ENCODE measurements around the gene FAM227A.
"Not testable (repeated sequence)": the region's sequence is repeated elsewhere in the genome, so short reads cannot be mapped to it uniquely, and the experiment has no call there.

The FAM227A gene

DNA sequence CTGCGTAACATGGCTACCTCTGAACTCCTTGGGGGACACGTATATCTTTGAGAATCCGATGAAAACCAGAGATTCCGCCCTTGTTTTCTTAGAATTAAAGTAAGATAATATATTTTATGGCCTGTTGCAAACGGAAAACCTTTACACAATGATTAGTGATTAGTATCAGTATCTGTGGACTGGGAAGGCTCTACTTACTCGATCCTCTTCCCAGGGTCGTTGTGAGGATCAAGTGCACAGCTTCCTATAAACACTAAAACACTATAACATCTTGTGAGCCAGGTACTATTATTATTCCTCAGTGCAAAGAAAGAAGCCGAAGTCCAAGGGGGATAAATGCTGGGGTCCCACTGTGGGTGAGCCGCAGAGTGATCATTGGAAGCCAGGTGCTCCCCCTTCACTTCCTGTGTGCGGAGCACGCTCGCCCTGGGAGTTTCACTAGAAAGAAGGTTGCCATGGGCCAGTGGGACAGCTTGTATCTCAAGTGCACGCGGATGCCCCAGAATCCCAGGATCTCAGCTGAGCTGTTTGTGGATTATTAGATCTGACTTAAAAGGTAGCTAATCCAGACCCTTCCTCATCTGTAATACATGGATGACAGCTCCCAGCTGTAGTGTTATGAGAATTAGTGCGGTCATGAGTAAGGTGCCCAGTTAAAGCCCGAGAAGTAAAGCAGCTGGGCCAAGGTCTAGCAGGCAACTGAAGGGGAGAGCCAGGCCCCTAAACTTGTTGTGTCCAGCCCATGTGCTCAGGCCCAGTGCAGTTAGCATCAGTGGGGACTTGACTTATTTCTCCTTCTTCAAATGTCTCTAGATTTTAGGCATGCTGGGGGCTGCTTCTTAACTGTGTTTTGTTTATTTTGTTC, 1.1 kb upstream of the FAM227A start:
- DNase-seq: peak; percentile 7 to 32

DNA sequence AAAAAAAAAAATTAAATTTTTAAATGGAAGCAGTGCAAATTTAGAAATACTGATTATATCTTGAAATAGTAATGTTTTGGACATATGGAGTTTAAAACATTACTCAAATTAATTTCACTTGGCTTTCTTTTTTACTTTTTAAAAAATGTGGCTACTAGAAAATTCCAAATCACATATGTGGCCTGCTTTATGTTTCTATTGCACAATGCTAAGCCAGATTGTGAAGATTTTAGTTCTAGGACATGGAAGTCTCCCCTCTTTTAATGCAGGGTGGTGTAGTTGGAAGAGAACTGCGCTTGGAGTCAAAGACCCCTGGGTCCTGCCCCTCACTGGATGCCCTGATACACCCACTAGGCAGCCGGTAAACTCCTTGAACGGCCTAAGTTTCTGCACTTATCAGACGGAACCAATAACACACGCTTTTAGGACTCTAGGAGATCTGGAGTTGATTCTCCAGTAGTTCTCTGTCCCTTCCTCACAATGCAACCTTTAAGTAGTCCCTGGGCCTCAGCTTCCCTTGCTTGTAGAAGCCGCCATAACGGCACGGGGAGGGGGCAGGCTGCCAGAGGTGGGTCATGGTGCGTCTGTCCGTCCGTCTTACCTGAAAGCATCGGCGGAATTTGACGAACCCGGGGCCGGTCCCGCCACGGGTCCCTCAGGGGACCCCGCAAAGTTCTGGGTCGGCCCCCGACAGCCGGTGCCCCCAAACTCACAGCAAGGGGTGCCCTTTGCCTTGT, 505 bp downstream of the FAM227A start:
- peak in 1 of 2 donors; percentile 3 for DNase-seq

DNA sequence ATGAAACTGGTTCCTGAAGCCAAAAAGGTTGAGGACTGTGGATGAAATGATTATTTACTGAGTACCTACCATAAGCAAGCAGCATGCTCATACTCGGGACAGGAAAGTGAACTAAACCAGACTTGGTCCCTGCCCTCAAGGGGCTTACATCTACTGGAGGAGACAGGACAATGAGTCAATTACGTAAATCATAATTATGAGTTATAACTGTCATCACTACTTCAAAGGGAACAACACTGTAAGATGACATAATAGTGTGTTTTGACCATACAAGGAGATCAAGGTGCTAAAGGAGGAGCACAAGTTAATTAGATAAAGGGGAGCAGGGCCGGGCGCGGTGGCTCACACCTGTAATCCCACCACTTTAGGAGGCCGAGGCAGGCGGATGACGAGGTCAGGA, 2.5 kb downstream of the FAM227A start:
- no peak for DNase-seq

DNA sequence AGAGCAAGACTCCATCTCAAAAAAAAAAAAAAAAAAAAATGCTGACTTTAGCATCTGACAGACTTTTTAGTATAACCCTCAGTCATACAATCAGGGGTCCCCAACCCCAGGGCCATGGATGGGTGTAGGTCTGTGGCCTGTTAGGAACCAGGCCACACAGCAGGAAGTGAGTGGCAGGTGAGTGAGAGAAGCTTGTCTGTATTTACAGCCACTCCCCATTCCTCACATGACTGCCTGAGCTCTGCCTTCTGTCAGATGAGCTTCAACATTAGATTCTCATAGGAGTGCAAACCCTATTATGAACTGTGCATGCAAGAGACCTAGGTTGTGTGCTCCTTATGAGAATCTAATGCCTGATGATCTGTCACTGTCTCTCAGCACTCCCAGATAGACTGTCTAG, 3.3 kb downstream of the FAM227A start:
- DNase-seq: no peak

DNA sequence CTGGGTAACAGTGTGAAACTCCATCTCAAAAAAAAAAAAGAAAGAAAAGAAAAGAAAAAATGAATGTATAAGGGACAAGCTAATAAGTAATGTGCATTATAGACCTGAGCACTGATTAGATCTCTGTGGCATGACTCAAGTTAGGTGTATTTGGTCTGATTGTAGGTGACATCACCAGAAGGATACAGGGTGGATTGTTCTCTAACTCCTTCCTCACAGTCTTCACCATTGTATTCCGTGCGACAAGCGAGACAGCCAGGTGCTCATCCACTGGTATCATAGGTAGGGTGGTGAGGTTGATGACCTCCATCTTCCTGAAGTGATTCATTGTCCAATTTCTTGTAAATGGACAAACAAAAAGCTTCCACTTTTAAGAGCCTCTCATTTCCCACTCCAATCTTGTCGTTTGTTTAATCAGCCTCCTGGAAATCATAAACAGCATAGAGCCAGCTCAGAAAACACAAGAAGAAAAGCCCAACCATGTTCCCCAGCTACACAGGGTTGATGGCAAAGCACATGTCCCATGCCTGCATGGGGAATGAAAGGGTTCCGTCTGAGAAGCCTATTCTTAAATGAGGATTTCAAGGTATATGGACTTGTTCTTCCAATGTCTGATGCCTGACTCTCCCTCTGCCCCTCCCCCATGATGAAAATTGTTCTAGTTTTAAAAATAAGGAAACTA, 6.2 kb downstream of the FAM227A start:
- no peak for DNase-seq

DNA sequence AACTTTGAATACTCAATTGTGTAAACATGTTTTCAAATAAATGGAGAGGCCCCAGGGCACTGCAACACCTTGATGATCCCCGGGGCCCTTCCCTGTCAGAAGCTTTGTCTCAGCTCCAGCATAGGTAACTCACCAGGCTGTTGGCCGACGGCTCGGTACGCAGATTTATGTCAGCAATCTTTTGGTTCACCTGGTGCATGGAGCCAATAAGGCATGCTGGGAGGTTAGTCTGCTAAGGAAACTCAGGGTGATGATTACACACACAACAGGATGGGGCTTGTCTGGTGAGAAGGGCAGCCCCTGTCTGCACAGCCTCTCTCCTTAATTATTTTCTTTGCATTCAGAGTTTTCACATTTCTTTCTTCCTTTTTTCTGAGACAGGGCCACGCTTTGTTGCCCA, 10.8 kb downstream of the FAM227A start:
- DNase-seq: no peak

DNA sequence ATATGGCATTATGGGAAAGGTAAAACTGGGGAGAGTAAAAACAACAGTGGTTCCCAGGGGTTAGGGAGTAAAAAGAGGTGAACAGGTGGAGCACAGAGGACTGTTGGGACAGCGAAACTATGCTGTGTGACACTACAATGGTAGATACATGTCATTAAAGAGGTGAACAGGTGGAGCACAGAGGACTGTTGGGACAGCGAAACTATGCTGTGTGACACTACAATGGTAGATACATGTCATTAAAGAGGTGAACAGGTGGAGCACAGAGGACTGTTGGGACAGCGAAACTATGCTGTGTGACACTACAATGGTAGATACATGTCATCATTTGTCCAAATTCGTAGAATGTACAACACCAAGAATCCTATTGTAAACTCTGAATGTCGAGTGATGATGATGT, 11.9 kb downstream of the FAM227A start:
- DNase-seq: not testable (repeated sequence)

DNA sequence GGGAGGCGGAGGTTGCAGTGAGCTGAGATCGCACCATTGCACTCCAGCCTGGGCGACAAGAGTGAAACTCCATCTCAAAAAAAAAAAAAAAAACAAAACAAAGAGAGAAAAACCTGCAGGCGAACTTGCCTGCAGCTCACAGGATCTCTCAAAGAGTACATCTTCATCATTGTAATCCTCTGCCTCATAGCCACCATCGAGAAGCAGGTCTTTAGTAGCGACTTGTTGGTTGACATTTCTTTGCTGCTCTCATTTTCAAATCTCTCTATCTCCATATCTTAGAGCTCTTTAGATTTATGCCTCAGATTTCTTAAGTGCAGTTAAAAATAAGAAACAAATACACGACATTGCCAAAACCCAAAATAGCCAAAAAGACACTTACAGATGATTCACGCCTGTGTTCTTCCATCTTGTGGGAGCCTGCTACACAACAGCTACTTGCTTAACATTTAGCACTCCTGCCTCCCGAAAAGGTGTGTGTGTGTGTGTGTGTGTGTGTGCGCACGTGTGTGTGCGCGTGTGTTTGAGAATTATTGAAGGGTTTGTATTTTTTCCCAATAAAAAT, 14.6 kb downstream of the FAM227A start:
- DNase-seq: no peak

DNA sequence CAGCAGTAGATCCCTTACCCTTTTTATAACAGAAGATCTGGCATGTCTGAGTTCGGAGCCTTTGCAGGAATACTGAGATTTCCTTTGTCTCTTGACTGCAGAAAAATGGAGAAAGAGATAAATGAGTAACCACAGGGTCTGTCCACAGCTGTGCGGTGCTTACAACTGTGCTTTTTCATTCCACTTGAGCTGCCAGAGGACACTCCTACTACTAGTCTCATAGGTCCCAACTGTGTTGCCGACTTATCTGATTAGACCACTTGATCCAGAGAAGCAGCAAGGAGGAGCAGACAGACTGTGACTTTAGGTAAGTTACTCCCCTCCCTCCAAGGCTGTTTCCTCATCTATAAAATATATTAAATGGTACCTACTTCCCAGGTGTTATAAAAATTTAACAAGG, 17.5 kb downstream of the FAM227A start:
- DNase-seq: no peak

DNA sequence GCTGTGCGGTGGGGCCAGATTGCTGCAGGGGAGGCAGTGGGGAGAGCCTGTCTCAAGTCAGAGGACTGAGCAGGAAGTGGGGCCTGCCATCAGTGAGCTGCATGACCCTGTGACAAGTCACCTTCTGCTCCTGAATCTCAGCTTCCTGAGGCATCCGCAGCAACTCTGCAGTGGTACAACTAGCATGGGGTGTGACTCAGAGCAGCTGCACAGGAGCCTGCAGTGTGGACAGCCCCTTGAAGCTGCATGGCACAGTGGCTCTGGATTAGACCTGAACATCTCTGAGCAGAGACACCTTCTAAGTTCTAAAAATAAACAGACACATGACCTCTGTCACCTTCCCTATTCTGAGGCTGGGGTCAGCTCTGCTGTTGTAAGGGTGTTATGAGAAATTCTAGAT, 18.0 kb downstream of the FAM227A start:
- no peak for DNase-seq

DNA sequence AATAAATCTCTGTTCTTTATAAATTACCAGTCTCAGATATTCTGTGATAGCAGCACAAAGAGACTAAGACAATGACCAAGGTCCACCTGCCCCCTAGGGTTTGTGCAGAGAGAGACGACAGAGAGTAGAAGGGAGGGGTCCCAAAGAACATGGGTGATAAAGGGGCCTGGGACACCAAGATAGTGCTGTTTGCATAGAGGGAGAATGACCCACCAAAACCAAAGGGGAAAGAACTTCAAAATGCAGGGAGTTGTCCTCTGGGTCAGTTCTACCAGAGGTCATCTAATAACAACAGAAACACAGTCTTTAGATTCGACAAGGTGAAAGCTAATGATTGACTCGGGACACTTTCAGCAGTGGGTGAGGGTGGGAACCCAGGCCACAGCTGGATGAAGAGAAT, 23.7 kb downstream of the FAM227A start:
- no peak for DNase-seq

DNA sequence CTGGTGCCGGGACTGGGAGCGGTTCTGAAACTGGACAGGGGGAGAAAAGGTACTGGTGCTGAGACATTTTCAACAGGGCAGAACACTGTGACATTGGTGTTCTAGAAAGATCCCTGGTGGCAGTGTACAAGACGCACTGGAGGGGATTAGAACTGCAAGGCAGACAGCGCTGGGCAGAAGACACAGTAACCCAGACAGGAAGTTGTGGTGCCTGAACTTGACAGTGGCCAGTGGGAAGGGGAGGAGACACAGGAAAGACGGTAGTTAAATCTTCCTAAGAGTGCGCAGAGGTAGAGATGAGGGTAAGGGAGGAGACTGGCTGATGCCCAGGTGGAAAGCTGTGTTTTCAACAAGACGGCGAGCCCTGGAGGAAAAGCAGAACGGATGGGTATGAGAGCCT, 24.5 kb downstream of the FAM227A start:
- DNase-seq: no peak

DNA sequence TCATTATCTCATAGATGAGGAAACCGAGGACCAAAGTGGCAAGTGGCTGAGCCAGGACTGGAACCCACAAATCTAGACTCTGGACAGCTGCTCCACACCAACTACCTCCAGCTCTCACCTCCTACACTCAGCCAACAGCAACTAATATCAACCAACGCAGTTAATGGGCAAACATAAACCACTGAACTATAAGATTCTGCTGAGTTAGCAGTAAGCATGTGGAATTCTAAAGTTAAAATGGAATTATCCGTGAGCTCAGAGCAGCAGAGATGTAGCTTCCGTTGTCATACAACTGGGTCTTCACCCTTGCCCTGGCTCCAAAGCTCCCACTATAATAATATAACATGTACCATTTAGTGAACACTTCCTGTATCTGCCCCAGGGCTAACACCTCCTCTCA, 27.1 kb downstream of the FAM227A start:
- no peak for DNase-seq

DNA sequence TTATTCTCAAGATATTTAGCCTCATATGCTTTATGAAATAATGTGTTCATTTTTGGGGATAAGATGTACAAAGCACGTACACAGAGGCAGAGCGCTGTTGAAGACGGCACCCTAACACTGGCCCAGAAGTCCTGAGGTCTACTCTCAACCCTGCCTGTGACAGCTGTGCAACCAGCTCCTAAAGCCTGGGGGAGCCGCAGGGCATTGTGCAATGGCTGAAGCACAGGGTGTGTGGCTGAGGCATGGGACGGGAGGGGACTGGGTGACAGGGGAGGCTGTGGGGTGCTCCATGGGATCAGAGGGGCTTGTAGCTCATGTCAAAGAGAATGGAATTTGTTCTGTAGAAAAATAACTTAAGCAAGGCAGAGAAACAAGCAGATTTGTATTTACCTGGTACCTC, 27.7 kb downstream of the FAM227A start:
- DNase-seq: no peak

DNA sequence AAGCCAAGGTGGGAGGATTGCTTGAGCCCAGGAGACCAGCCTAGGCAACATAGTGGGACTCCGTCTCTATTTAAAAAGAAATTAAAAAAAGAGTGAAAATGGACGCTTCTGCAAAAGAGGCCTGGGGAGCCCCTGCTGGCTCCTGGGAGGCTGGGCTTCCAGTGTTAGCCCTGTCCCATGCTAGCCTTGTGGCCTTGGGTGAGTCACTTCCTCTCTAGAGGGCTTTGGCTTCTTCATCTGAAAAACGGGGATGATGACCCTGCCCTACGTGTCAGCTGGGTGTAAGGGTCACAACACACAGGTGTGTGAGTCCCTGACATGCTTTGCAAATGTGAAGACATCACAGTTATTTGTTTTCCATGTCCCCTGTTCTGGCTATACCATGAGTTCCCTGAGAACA, 32.8 kb downstream of the FAM227A start:
- DNase-seq: no peak

DNA sequence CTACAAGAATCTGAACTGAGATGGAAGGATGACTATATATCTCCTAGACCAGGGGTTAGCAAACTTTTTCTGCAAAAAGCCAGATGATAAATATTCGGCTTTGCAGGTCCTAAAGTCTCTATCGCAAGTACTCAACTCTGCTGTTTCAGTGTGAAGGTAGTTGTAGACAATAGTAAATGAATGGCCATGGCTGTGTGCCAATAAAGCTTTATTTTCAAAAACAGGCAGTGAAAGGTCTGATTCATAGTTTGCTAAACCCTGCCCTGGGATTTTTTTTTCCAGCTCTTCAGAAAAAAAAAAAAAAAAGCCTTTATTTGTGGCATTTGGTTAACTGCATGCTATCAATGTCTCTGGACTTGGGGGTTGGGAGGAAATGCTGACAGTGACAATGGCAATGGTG, 37.5 kb downstream of the FAM227A start:
- DNase-seq: no peak

DNA sequence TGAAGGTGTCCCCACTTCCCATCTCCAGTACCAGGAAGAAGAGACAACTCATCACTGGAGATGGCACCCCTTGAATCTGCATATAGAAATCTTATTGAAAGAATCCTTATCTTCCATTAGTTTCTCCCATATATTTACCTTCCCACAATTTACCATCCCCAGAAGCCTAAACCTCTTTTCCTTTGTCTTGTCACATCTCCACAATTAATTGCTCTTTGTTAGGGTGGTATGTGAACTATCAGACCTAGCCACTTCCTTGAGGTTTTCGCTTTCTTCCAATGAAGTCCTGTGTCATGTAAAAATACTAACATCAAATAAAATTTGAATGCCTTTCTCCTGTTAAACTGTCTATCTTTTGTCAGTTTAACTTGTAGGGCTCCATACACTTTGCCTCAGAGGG, 37.9 kb downstream of the FAM227A start:
- DNase-seq: no peak

DNA sequence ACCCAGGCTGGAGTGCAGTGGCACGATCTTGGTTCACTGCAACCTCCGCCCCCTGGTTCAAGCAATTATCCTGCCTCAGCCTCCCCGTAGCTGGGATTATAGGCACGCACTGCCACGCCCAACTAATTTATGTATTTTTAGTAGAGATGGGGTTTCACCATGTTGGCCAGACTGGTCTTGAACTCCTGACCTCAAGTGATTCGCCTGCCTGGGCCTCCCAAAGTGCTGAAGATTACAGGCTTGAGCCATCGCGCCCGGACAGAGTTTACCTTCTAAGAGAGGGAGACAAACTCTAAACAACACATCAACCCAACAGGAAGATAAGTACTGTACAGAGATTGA, 41.2 kb downstream of the FAM227A start:
- DNase-seq: not testable (repeated sequence)

DNA sequence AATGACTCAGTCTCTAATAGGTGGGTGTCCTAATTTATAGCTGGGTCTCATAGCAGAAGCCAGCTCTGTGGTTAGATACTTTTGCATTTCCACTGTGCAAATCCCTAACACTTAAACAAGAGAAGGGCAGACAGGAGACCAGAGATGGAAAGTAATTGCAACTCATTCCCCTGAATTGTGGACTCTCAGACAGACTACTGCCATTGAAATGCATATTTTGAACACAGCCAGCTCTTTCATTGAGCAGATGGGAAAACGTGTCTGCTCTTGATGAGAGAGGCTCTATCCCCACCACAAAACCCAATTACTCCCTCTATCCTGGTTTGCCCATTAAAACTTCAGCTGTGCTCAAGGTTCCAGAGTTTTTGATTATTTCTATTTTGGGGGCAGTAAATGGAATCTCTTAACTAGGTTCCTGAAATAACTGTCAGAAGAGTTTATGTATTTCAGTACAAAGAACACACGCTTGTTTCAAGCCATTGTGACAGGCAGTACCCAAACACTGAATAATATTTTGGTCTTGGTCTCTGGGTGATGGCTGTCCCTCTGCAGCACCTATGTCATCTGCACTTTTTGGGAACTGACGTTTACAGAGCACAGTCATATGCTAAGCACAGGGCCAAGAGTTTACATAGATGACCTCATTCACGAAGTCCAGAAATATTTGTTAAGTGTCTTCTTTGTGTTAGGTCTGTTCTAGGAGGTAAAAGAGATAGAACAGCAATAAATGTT, 41.7 kb downstream of the FAM227A start:
- DNase-seq: no peak

DNA sequence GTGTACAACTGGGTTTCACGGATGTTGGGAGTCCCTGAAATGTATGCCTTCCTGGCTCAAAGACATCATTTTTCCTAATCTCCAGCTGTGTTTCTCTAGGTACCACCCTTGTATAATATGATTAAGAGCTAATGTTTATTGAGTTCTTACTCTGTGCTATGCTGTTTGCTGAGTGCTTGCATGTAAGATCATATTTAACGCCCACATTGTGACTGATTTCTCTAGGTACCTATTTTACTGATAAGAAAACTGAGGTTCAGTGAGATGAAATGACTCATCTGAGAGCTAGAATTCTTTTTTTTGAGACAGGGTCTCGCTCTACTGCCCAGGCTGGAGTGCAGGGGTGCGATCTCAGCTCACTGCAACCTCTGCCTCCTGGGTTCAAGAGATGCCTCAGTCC, 42.6 kb downstream of the FAM227A start:
- no peak for DNase-seq

DNA sequence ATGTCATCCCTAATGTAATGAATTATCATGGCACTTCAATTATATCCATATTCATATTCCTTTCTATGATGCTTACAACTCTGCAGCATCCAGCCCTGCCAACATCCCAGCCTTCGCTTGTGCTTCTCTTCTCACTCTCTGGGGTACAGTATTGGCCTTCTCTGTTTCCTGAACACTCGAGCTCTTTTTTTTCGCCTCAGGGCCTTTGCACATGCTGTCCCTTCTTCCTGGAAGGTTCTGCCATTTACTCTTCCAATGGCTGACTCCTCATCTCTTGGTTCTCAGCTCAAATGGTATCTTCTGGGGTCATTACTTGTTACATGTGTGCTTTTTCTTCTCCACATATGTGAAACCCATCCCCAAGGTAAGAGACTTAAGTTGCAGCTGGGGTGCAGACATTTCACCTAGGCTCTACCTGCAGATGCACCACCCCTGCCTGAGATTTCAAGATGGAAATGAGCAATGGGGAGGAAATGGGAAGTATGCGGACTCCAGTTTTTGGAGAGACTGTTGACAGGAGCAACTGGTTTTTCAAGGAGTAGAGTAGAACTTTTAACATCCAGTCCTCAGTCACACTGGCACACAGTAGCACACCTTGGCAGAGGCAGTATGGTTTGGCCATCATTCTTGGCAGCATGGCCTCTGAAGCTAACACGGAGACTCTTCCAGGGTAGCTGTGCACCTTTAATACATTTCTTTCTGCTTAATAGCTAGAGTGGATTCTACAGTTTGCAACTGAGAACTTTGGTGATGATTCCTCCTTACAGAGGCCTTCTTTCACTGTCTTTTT, 43.8 kb downstream of the FAM227A start:
- DNase-seq: no peak

DNA sequence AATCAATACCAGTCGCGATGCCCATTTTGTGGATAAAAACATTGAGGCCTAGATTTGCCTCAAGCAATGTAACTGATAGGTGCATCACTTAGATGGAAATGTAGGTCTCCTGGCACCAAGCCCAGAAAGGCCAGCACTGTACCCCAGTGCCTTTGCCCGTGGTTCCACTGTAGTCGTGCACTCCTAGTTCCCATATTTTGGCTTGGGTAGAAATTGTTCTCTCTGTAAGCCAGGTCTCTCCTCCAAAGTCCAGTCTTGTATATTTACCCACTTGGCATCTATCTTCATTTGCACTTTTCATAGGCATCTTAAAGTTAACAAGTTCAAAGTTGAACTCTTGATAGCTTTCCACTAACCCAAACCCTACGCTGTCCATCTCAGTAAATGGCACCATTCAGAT, 44.6 kb downstream of the FAM227A start:
- no peak for DNase-seq

Data from activated CD4-positive, alpha-beta T cell treated with anti-CD3 and anti-CD28 coated beads for 4 hours (primary cell).